SK-N-SH (cell line): ENCODE measurements around the gene FAM43B. TPM values are rescaled to one million over a fixed set of nuclear protein-coding genes. Genes with fewer than 3 reads are reported as not detected.

Experiments used
- CTCF ChIA-PET: fragments of 300-600, 350-600 bp; formaldehyde crosslinking; extraction: SDS; loops from one replicate; lab custom pipeline; 2021; lab: Yijun Ruan, JAX
- POLR2A ChIA-PET: fragments of 350-600 bp; sonication (Branson Sonifier 250); formaldehyde crosslinking; extraction: SDS; loops from one replicate; lab custom pipeline; 2020; ENCODE audit warnings: antibody characterized with exemption, inconsistent platforms; lab: Yijun Ruan, JAX
- DNase-seq: peaks from one replicate; pipeline ENCODE4 v3.0.0; 2012
- H2AFZ ChIP-seq: fragments of 200-600 bp; sonication (generic); 2 replicates; pipeline ENCODE4 v1.8.1; 2016; ENCODE audit warnings: antibody characterized with exemption, mild to moderate bottlenecking, low read depth
- H3F3A ChIP-seq: fragments of 200-600 bp; sonication (generic); replicated peaks from 2 replicates; pipeline ENCODE3; 2016; ENCODE audit warnings: antibody characterized with exemption, mild to moderate bottlenecking; ENCODE audit not compliant: insufficient read depth
- H3K27ac ChIP-seq, 2 experiments: fragments of 200-500 bp in 1 of 2; fragments of 200-600 bp in 1 of 2; sonication (Bioruptor generic) in 1 of 2; sonication (generic), shearing (Covaris generic) in 1 of 2; 2 replicates each; pipeline versions ENCODE4 v1.5.1 to v1.6.1; 2014 to 2016; ENCODE audit warnings: low read depth in 2 of 2, inconsistent platforms in 1 of 2, low read length in 1 of 2, mild to moderate bottlenecking in 1 of 2, mixed read lengths in 1 of 2
- H3K27me3 ChIP-seq: fragments of 200-600 bp; sonication (generic), shearing (Covaris generic); 2 replicates; pipeline ENCODE4 v1.6.1; 2016; ENCODE audit warnings: mixed run types; ENCODE audit not compliant: insufficient read depth
- H3K36me3 ChIP-seq, 2 experiments: fragments of 200-500 bp in 1 of 2; fragments of 200-600 bp in 1 of 2; sonication (Bioruptor generic) in 1 of 2; sonication (generic) in 1 of 2; replicated peaks in 1 of 2; 2 replicates each; pipeline versions ENCODE3 to v1.5.1; 2014 to 2016; ENCODE audit warnings: low read length in 1 of 2, mild to moderate bottlenecking in 1 of 2; ENCODE audit not compliant: insufficient read depth in 2 of 2, control insufficient read depth in 1 of 2
- H3K4me1 ChIP-seq, 2 experiments: fragments of 200-500 bp in 1 of 2; fragments of 200-600 bp in 1 of 2; sonication (Bioruptor generic) in 1 of 2; sonication (generic), shearing (Covaris generic) in 1 of 2; 2 replicates each; pipeline versions ENCODE4 v1.5.1 to v1.6.1; 2014 to 2016; ENCODE audit warnings: low read depth in 1 of 2, low read length in 1 of 2, mixed run types in 1 of 2; ENCODE audit not compliant: insufficient read depth in 2 of 2, control insufficient read depth in 1 of 2
- H3K4me2 ChIP-seq: fragments of 200-600 bp; sonication (generic), shearing (Covaris generic); 2 replicates; pipeline ENCODE4 v1.6.1; 2017; ENCODE audit warnings: mixed run types
- H3K4me3 ChIP-seq, 2 experiments: fragments of 200-500 bp in 1 of 2; fragments of 200-600 bp in 1 of 2; sonication (Bioruptor generic) in 1 of 2; sonication (generic), shearing (Covaris generic) in 1 of 2; 2 replicates each; pipeline versions ENCODE4 v1.5.1 to v1.8.1; 2014 to 2016; ENCODE audit warnings: low read depth in 2 of 2, inconsistent platforms in 1 of 2, low read length in 1 of 2, mild to moderate bottlenecking in 1 of 2, mixed read lengths in 1 of 2, moderate library complexity in 1 of 2
- H3K79me2 ChIP-seq: fragments of 200-600 bp; sonication (generic); 2 replicates; pipeline ENCODE4 v1.8.1; 2017; ENCODE audit warnings: mild to moderate bottlenecking; ENCODE audit not compliant: insufficient read depth
- H3K9ac ChIP-seq: fragments of 200-600 bp; sonication (generic); 2 replicates; pipeline ENCODE4 v1.6.1; 2017; ENCODE audit warnings: mixed run types
- H3K9me2 ChIP-seq: fragments of 200-600 bp; sonication (generic); 2 replicates; pipeline ENCODE4 v1.6.1; 2017; ENCODE audit warnings: mixed run types
- H3K9me3 ChIP-seq: fragments of 200-600 bp; sonication (generic); 2 replicates; pipeline ENCODE4 v1.6.1; 2017; ENCODE audit warnings: mixed run types, mild to moderate bottlenecking, moderate library complexity
- H4K20me1 ChIP-seq: fragments of 200-600 bp; sonication (generic); 2 replicates; pipeline ENCODE4 v1.6.1; 2017; ENCODE audit warnings: mild to moderate bottlenecking, mixed run types; ENCODE audit not compliant: insufficient read depth
- CTCF ChIP-seq: fragments of 200-600 bp; sonication (generic); IDR thresholded peaks from 2 replicates; pipeline ENCODE4 v1.6.1; 2017; ENCODE audit warnings: antibody characterized with exemption, mild to moderate bottlenecking, moderate library complexity
- IRF3 ChIP-seq: fragments of 150-350 bp; IDR thresholded peaks from 2 replicates; pipeline ENCODE4 v1.6.1; 2016; ENCODE audit warnings: mild to moderate bottlenecking, low read depth, low read length
- MAX ChIP-seq: IDR thresholded peaks from 2 replicates; pipeline ENCODE4 v1.4.0; 2012; ENCODE audit warnings: low read depth
- MEF2A ChIP-seq: IDR thresholded peaks from 2 replicates; pipeline ENCODE4 v1.4.0; 2012; ENCODE audit warnings: low read depth, borderline replicate concordance
- NRF1 ChIP-seq: IDR thresholded peaks from 2 replicates; pipeline ENCODE4 v1.6.1; 2012; ENCODE audit warnings: low read depth, mild to moderate bottlenecking, low read length
- POLR2AphosphoS5 ChIP-seq: IDR thresholded peaks from 2 replicates; pipeline ENCODE4 v1.6.1; 2012; ENCODE audit warnings: low read depth, low read length
- RAD21 ChIP-seq: IDR thresholded peaks from 2 replicates; pipeline ENCODE4 v1.6.1; 2012; ENCODE audit warnings: mild to moderate bottlenecking, low read length
- RFX5 ChIP-seq: IDR thresholded peaks from 2 replicates; pipeline ENCODE4 v1.6.1; 2012; ENCODE audit warnings: mild to moderate bottlenecking, improper control_type of control experiment, low read length
- TAF1 ChIP-seq: IDR thresholded peaks from 2 replicates; pipeline ENCODE4 v1.6.1; 2012; ENCODE audit warnings: low read depth, mild to moderate bottlenecking, low read length, moderate library complexity, borderline replicate concordance
- ZBTB33 ChIP-seq: IDR thresholded peaks from 2 replicates; pipeline ENCODE4 v1.4.0; 2012; ENCODE audit warnings: low read depth, borderline replicate concordance
- WGBS: methylation state at CpG from one replicate; pipeline ENCODE4 v1.1.6; 2017; ENCODE audit warnings: low lambda C conversion rate; 5-methylcytosine and 5-hydroxymethylcytosine counted together
- polyA plus RNA-seq, 3 experiments: library from polyadenylated mRNA; depleted of rRNA; stranded (reverse); fragments of >200 nt; gene quantifications; 2 replicates each; pipeline ENCODE4 v1.2.3, GENCODE V29; 2012

The FAM43B gene
- polyA plus RNA-seq, 1 of the 3 experiments (the other 2 are of a cell fraction): not detected

GRCh38 chr1:20600156-20600555 lies 47.8 kb downstream of the FAM43B start:
- no peaks in the 10 kb centered on the region for H3K27me3 ChIP-seq
- H3K4me1 ChIP-seq: peaks cover 0 to 7% of the 10 kb centered on the region in 2 experiments; a peak in 1 of 4 replicates
- ChIA-PET POLR2A (no interaction called here), CTCF (interaction anchor here (1.0 to 1.3 kb wide), 2 partner anchors 25 to 34 kb away, joined by 3 to 4 read pairs; no protein-coding TSS in a partner anchor)
- H3K9me2 ChIP-seq: no peaks in the 10 kb centered on the region
- no peaks in the 10 kb centered on the region for H3K79me2 ChIP-seq
- H3K4me2 ChIP-seq: no peak overlapping the region
- H2AFZ ChIP-seq: no peak overlapping the region
- no peak for TF ChIP-seq MEF2A
- no peak for DNase-seq
- no peak overlapping the region for H3K4me3 ChIP-seq
- 79% methylated on average over 5 of the region's 5 CpGs for WGBS
- peaks cover 3% of the 10 kb centered on the region for H3F3A ChIP-seq
- no peaks in the 10 kb centered on the region for H3K36me3 ChIP-seq
- H3K9me3 ChIP-seq: no peaks in the 10 kb centered on the region
- H4K20me1 ChIP-seq: no peaks in the 10 kb centered on the region
- no peak overlapping the region for H3K9ac ChIP-seq
- H3K27ac ChIP-seq: no peak overlapping the region

- no peak for TF ChIP-seq TAF1
- TF ChIP-seq ZBTB33: no peak
- TF ChIP-seq MAX: no peak
- no peak for TF ChIP-seq POLR2AphosphoS5
- TF ChIP-seq MEF2A: no peak
- no peak for TF ChIP-seq CTCF
- no peak for TF ChIP-seq NRF1
- no peak for TF ChIP-seq RAD21
- no peak for TF ChIP-seq RFX5
- TF ChIP-seq IRF3: no peak
- ChIA-PET CTCF (interaction anchor here (1.0 to 1.3 kb wide), 2 partner anchors 26 to 33 kb away, joined by 3 to 4 read pairs; no protein-coding TSS in a partner anchor), POLR2A (no interaction called here)
- peaks cover 3% of the 10 kb centered on the region for H3F3A ChIP-seq
- H3K4me3 ChIP-seq: no peak overlapping the region
- H2AFZ ChIP-seq: 0 out of 2 replicates have a peak overlapping the region, but pooled peaks have one; percentile 64
- WGBS: 50% methylated on average over 5 of the region's 5 CpGs
- DNase-seq: no peak
- no peaks in the 10 kb centered on the region for H3K27me3 ChIP-seq
- no peaks in the 10 kb centered on the region for H3K9me3 ChIP-seq
- no peaks in the 10 kb centered on the region for H3K79me2 ChIP-seq
- H3K9ac ChIP-seq: no peak overlapping the region
- no peak overlapping the region for H3K4me2 ChIP-seq
- no peaks in the 10 kb centered on the region for H4K20me1 ChIP-seq
- no peaks in the 10 kb centered on the region for H3K9me2 ChIP-seq
- no peak overlapping the region; a peak in 1 of 4 replicates for H3K27ac ChIP-seq
- H3K36me3 ChIP-seq: no peaks in the 10 kb centered on the region
- H3K4me1 ChIP-seq: peaks cover 0 to 7% of the 10 kb centered on the region in 2 experiments; a peak in 1 of 4 replicates
Measured at GRCh38 chr1:20601129-20601825, 48.9 kb downstream of the FAM43B start.
